ENCODE results near the gene SYNE3. TPM values are rescaled to one million over a fixed set of nuclear protein-coding genes. Genes with fewer than 3 reads are reported as not detected.

Gene SYNE3
- total RNA-seq, 3 donors from 2014 or later = 13.5 to 112 (median 22.0) TPM

DNA sequence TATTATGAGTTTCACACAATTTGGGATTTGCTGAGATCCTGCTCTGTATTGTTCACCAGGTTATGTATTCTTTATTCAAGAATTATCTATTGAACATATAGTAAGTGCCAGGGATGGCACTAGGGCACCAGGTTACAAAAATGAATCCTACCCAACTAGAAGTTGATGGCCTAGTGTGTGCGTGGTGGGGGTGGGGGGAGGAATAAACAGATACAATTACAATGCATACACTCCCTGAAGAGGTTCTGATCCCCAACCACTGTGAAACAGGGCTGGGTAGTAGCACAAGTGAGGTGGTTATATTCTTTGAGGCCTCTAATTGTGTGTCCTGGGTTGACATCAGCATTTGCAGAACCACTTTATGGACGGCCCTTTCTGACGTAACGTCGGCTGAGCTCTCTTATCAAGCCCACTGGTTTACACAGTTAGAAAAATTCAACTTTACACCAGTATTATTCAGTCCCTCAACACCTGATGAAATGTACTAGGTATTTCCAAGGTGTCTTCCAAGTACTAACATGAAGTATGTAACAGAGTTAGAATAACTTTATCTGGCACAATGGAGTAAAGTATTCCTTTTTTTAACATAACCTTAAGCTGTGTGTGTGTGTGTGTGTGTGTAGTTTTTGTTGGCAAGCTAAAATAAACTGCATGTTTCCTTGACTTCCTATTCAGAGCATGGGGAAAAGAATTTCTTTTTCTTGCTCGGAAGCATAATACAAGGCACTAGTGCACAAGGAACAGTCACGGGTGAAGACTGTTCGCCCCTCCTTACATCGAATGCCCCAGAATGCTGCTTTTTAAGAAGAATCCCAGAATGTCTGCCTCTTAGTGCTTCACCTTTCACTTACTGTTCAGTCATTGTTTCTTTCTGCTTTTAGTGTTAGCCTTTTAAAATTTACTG lies 10.3 kb upstream of the SYNE3 start:
- H3K4me1 ChIP-seq = peaks cover 3 to 9% of the 10 kb centered on the region in 2 donors
- peak overlapping the region in 1 of 3 donors; percentile 29 for H3K4me3 ChIP-seq
- DNase-seq (ENCODE audit: low spot score in 2 of 2) = no peak
- peak overlapping the region; percentile 59 to 84 for H3K27ac ChIP-seq
- H3K9me3 ChIP-seq = no peaks in the 10 kb centered on the region
- no peaks in the 10 kb centered on the region for H3K36me3 ChIP-seq
- intact Hi-C loops (cut with DNase I; ENCODE audit: low total_unique reads) = no loop called here
- no peak for TF ChIP-seq POLR2AphosphoS5 (IDR thresholded peaks at IDR 0.05)
- TF ChIP-seq, protein P1, sequence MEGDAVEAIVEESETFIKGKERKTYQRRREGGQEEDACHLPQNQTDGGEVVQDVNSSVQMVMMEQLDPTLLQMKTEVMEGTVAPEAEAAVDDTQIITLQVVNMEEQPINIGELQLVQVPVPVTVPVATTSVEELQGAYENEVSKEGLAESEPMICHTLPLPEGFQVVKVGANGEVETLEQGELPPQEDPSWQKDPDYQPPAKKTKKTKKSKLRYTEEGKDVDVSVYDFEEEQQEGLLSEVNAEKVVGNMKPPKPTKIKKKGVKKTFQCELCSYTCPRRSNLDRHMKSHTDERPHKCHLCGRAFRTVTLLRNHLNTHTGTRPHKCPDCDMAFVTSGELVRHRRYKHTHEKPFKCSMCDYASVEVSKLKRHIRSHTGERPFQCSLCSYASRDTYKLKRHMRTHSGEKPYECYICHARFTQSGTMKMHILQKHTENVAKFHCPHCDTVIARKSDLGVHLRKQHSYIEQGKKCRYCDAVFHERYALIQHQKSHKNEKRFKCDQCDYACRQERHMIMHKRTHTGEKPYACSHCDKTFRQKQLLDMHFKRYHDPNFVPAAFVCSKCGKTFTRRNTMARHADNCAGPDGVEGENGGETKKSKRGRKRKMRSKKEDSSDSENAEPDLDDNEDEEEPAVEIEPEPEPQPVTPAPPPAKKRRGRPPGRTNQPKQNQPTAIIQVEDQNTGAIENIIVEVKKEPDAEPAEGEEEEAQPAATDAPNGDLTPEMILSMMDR (IDR thresholded peaks at IDR 0.05) = no peak
- TF ChIP-seq POLR2A (IDR thresholded peaks at IDR 0.05) = no peak
- H3K27me3 ChIP-seq = no peaks in the 10 kb centered on the region

DNA sequence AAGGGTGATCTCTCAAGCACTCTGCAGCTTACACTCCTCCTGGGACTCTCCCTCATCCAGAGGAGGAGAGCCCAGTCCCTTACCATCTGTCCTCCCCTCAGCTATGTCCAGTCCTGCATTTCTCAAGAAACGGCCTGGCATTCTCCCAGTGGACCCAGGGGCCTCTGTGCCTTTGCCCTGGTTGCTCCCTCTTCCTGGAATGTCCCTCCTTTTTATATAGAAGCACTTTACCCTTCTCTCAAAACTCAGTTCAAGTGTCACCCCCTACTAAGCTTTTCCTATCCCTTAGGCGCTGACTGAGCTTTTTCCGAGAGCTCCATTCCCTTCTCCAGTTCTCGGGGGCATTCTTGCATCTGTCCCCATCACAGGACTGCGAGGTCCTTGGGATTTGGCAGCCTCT lies 9.5 kb upstream of the SYNE3 start:
- Histone ChIP-seq H3K27me3 (no peaks in the 10 kb centered on the region), H3K4me1 (peaks cover 3 to 4% of the 10 kb centered on the region in 2 donors), H3K27ac (peak overlapping the region in 1 of 2 donors; percentile 84), H3K4me3 (no peak overlapping the region), H3K36me3 (no peaks in the 10 kb centered on the region), H3K9me3 (no peaks in the 10 kb centered on the region)
- TF ChIP-seq POLR2AphosphoS5 (IDR thresholded peaks at IDR 0.05) (no peak), POLR2A (IDR thresholded peaks at IDR 0.05) (no peak)
- TF ChIP-seq, protein P1 (IDR thresholded peaks at IDR 0.05) = no peak
- no peak for DNase-seq (ENCODE audit: low spot score in 2 of 2)
- intact Hi-C loops (cut with DNase I; ENCODE audit: low total_unique reads) = no loop called here

DNA sequence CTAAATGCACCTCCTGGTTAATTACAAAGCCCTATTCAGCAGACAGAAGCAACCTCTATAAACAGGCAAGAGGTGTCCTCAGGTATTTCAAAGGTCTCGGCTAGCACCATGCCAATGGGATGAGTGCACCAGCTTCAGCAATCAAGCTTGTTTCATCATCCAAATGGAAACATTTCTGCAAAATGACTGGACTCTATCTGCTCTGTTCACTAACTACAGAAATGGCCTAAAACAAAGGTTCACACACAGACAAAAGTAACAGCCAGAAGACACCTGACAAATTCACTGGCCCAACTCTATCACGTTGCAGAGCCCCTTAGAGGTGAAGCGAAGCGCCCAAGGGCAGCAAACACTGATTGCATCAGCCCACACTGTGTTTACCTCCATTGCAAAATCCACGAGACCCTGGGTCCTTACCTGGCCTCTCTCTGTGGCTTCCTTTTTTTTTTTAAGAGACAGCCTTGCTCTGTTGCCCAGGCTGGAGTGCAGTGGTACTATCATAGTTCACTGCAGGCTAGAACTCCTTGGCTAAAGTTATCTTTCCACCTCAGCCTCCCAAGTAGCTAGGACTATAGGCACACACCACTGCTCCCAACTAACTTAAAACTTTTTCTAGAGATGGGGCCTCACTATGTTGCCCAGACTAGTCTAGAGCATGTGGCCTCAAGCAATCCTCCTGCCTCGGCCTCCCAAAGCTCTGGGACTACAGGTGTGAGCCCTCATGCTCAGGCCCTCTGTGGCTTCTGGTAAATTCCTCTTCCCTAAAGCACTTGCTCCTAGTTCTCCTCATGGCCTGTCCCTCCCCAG lies 8.5 kb upstream of the SYNE3 start:
- DNase-seq (ENCODE audit: low spot score in 2 of 2) = no peak
- Histone ChIP-seq H3K9me3 (no peaks in the 10 kb centered on the region), H3K27me3 (no peaks in the 10 kb centered on the region), H3K4me1 (peaks cover 0 to 3% of the 10 kb centered on the region in 2 donors), H3K27ac (peak overlapping the region in 1 of 2 donors; percentile 30), H3K4me3 (no peak overlapping the region), H3K36me3 (no peaks in the 10 kb centered on the region)
- TF ChIP-seq, protein P1 (IDR thresholded peaks at IDR 0.05) = no peak
- TF ChIP-seq POLR2A (IDR thresholded peaks at IDR 0.05) (no peak), POLR2AphosphoS5 (IDR thresholded peaks at IDR 0.05) (no peak)
- intact Hi-C loops (cut with DNase I; ENCODE audit: low total_unique reads) = no loop called here

DNA sequence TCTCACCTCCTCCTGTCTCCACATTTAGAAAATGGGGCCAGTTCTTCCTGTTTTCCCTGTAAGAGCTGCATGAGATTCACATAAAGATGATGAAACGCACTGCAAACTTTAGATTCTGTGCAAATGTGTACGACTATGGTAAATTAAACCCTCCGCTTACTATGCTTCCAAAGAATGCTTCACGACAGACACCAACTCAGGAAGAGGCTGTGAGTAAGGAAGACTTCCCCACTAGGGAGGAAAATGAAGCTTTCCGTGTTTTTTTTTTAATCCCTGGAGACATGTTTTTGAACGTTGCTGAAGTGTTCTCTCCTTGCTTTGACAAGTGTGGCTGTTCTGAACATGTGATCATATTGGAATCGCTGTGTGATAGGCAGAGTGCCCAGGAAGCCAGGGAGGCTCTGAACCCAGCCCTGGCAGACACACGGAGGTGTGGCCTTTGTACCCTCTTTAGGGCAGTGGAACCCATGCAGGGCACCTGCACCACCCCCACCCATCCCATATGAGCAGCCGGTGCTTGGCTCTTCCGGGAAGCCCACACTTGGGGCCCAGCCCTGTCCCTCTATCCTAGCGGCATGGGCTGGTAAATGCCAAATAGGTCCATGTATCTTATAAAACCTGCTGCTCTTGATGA lies 7.5 kb upstream of the SYNE3 start:
- intact Hi-C loops (cut with DNase I; ENCODE audit: low total_unique reads) = no loop called here
- no peak for DNase-seq (ENCODE audit: low spot score in 2 of 2)
- Histone ChIP-seq H3K4me3 (no peak overlapping the region), H3K36me3 (no peaks in the 10 kb centered on the region), H3K9me3 (no peaks in the 10 kb centered on the region), H3K27ac (peak overlapping the region in 1 of 2 donors; percentile 36), H3K4me1 (peaks cover 0 to 3% of the 10 kb centered on the region in 2 donors), H3K27me3 (no peaks in the 10 kb centered on the region)
- TF ChIP-seq POLR2A (IDR thresholded peaks at IDR 0.05) = no peak
- TF ChIP-seq POLR2AphosphoS5 (IDR thresholded peaks at IDR 0.05) = no peak
- TF ChIP-seq, protein P1 (IDR thresholded peaks at IDR 0.05) = no peak

Measured in breast epithelium (tissue), 4 donors.